CD14-positive monocyte (primary cell): Measurements from ENCODE around the gene BTNL2. TPM values are rescaled to one million over a fixed set of nuclear protein-coding genes. Genes with fewer than 3 reads are reported as not detected.
"Not testable (repeated sequence)": the region's sequence is repeated elsewhere in the genome, so short reads cannot be mapped to it uniquely, and the experiment has no call there.

Experiments
- DNase-seq, 3 donors: peaks; one replicate each; pipeline ENCODE4 v3.0.0-alpha.2; 2011 to 2022
- H2AFZ ChIP-seq: 2 replicates; pipeline ENCODE4 v1.6.0; 2012; ENCODE audit warnings: mild to moderate bottlenecking, low read depth, low read length, inconsistent platforms; ENCODE audit not compliant: insufficient read depth, poor library complexity, severe bottlenecking
- H3K27ac ChIP-seq, 2 donors: 1 replicate in 1 of 2; 2 replicates in 1 of 2; pipeline ENCODE4 v1.5.1; 2012 to 2013; ENCODE audit warnings: low read length in 2 of 2, control low read depth in 1 of 2, inconsistent platforms in 1 of 2, low read depth in 1 of 2, mild to moderate bottlenecking in 1 of 2
- H3K27me3 ChIP-seq, 2 donors: one replicate each; pipeline versions ENCODE4 v1.6.0 to v1.6.1; 2011 to 2013; ENCODE audit warnings: low read length in 2 of 2; ENCODE audit not compliant: control insufficient read depth in 2 of 2, insufficient read depth in 2 of 2
- H3K36me3 ChIP-seq, 2 donors: replicated peaks in 1 of 2; 1 replicate in 1 of 2; 2 replicates in 1 of 2; pipeline versions ENCODE4 v1.5.1 to v1.6.1; 2012 to 2013; ENCODE audit warnings: low read length in 2 of 2, control low read depth in 1 of 2, inconsistent platforms in 1 of 2, mild to moderate bottlenecking in 1 of 2; ENCODE audit not compliant: insufficient read depth in 2 of 2, control insufficient read depth in 1 of 2
- H3K4me1 ChIP-seq, 2 donors: 1 replicate in 1 of 2; 2 replicates in 1 of 2; pipeline versions ENCODE4 v1.5.1 to v1.6.1; 2012 to 2013; ENCODE audit warnings: low read length in 2 of 2, control low read depth in 1 of 2, inconsistent platforms in 1 of 2, mild to moderate bottlenecking in 1 of 2, moderate library complexity in 1 of 2; ENCODE audit not compliant: insufficient read depth in 2 of 2, control insufficient read depth in 1 of 2
- H3K4me2 ChIP-seq: replicated peaks from 2 replicates; pipeline ENCODE3; 2012; ENCODE audit warnings: low read length, moderate library complexity, mild to moderate bottlenecking; ENCODE audit not compliant: poor library complexity, severe bottlenecking; ENCODE audit errors: extremely low read depth
- H3K4me3 ChIP-seq, 3 experiments: fragments of 200-600 bp in 1 of 3; sonication (generic) in 1 of 3; replicated peaks in 1 of 3; 1 replicate in 2 of 3; 2 replicates in 1 of 3; pipeline ENCODE4 v1.5.1; 2011 to 2013; ENCODE audit warnings: low read length in 3 of 3, mild to moderate bottlenecking in 3 of 3, control low read depth in 2 of 3, low read depth in 2 of 3, inconsistent platforms in 1 of 3, moderate library complexity in 1 of 3
- H3K79me2 ChIP-seq: 2 replicates; pipeline ENCODE4 v1.6.0; 2012; ENCODE audit warnings: mild to moderate bottlenecking, control low read depth, inconsistent platforms, low read length, moderate library complexity; ENCODE audit not compliant: insufficient read depth
- H3K9ac ChIP-seq: 2 replicates; pipeline ENCODE4 v1.6.0; 2017; ENCODE audit warnings: low read length, mild to moderate bottlenecking; ENCODE audit not compliant: insufficient read depth, poor library complexity, severe bottlenecking
- H3K9me3 ChIP-seq, 2 donors: replicated peaks in 1 of 2; 1 replicate in 1 of 2; 2 replicates in 1 of 2; pipeline versions ENCODE4 v1.5.1 to v1.6.1; 2012 to 2013; ENCODE audit warnings: low read length in 2 of 2, control low read depth in 1 of 2; ENCODE audit not compliant: control insufficient read depth in 1 of 2, insufficient read depth in 1 of 2
- H4K20me1 ChIP-seq: 2 replicates; pipeline ENCODE4 v1.6.0; 2012; ENCODE audit warnings: mild to moderate bottlenecking, low read length, control low read depth, moderate library complexity; ENCODE audit not compliant: insufficient read depth
- H3K27ac Mint-ChIP-seq, 7 donors: one replicate each; pipeline ENCODE4 v1.8.0; 2020; ENCODE audit warnings: mild to moderate bottlenecking in 7 of 7, mixed read lengths in 7 of 7, moderate library complexity in 6 of 7, inconsistent platforms in 2 of 7
- H3K27me3 Mint-ChIP-seq, 3 donors: one replicate each; pipeline ENCODE4 v1.8.0; 2021 to 2022; ENCODE audit warnings: low read depth in 3 of 3, mild to moderate bottlenecking in 3 of 3, mixed read lengths in 3 of 3, moderate library complexity in 3 of 3, inconsistent platforms in 1 of 3
- H3K36me3 Mint-ChIP-seq, 2 donors: one replicate each; pipeline ENCODE4 v1.8.0; 2020; ENCODE audit warnings: mixed read lengths in 2 of 2, inconsistent platforms in 1 of 2, mild to moderate bottlenecking in 1 of 2
- H3K4me1 Mint-ChIP-seq: one replicate; pipeline ENCODE4 v1.8.0; 2020; ENCODE audit warnings: mild to moderate bottlenecking, mixed read lengths
- H3K4me3 Mint-ChIP-seq, 2 donors: one replicate each; pipeline ENCODE4 v1.8.0; 2020; ENCODE audit warnings: mild to moderate bottlenecking in 2 of 2, mixed read lengths in 2 of 2, moderate library complexity in 1 of 2
- H3K9me3 Mint-ChIP-seq, 7 donors: one replicate each; pipeline ENCODE4 v1.8.0; 2020 to 2022; ENCODE audit warnings: mixed read lengths in 7 of 7, mild to moderate bottlenecking in 6 of 7, moderate library complexity in 6 of 7, inconsistent platforms in 2 of 7
- CTCF ChIP-seq: fragments of 200-600 bp; IDR thresholded peaks from one replicate; pipeline ENCODE4 v1.8.0; 2022; ENCODE audit warnings: antibody characterized with exemption, mild to moderate bottlenecking
- WGBS: methylation state at CpG from one replicate; pipeline ENCODE4 v1.1.5; 2013; ENCODE audit warnings: missing lambda C conversion rate; ENCODE audit not compliant: insufficient coverage; 5-methylcytosine and 5-hydroxymethylcytosine counted together
- intact Hi-C, 2 donors: fragments of 100-400 bp; cut with micrococcal nuclease; formaldehyde crosslinking; loops; one replicate each; pipeline versions ENCODE4 v1.15.0 to v1.15.1; 2023
- polyA plus RNA-seq, 3 donors: library from polyadenylated mRNA; depleted of rRNA in 1 of 3; unstranded in 2 of 3; stranded (reverse) in 1 of 3; fragments of 300-500 nt in 2 of 3; fragments of >200 nt in 1 of 3; fragmentation: Illumina TruSeq in 2 of 3; gene quantifications; 1 replicate in 2 of 3; 2 replicates in 1 of 3; pipeline ENCODE4 v1.2.3, GENCODE V29; 2012 to 2021

BTNL2 gene
- polyA plus RNA-seq, 3 donors: not detected

DNA sequence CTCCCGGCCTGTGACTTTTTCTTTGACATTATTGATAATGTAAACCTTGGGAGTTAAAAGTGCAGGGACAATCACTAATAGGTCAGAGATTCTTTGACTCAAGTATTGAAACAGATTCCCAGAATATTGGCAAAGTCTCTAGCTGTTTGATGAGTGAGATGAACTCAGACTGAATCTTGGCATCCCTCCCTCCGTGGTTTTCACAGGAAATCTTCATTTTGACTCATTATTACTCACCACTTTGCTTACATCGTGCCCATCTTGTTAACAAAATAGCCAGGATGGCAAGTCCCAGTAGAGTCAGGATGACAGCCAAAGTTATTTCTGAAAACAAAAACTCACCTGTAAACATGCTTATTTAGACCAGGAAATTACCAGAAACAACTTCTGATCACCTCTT, 37.3 kb downstream of the BTNL2 start:
- DNase-seq: peak in 1 of 3 donors; percentile 22
- H3K4me1 Mint-ChIP-seq: no peaks in the 10 kb centered on the region
- intact Hi-C loops: no loop called here
- 29% methylated on average over 2 of the region's 3 CpGs for WGBS
- no peak overlapping the region for H3K9ac ChIP-seq
- no peaks in the 10 kb centered on the region for H3K9me3 ChIP-seq
- no peak overlapping the region for H3K4me2 ChIP-seq
- H3K79me2 ChIP-seq: no peaks in the 10 kb centered on the region
- no peaks in the 10 kb centered on the region for H3K27me3 ChIP-seq
- no peak overlapping the region for H3K4me3 ChIP-seq
- H3K27me3 Mint-ChIP-seq: peaks cover 1 to 8% (median 4%) of the 10 kb centered on the region in 3 donors
- H3K36me3 ChIP-seq: no peaks in the 10 kb centered on the region
- no peaks in the 10 kb centered on the region for H4K20me1 ChIP-seq
- no peaks in the 10 kb centered on the region for H3K4me1 ChIP-seq
- no peaks in the 10 kb centered on the region for H3K36me3 Mint-ChIP-seq
- H3K27ac Mint-ChIP-seq: no peak overlapping the region
- no peak for TF ChIP-seq CTCF
- no peak overlapping the region for H3K4me3 Mint-ChIP-seq
- H2AFZ ChIP-seq: no peak overlapping the region
- H3K9me3 Mint-ChIP-seq: peaks cover 0 to 6% (median 3%) of the 10 kb centered on the region in 7 donors
- no peak overlapping the region for H3K27ac ChIP-seq

DNA sequence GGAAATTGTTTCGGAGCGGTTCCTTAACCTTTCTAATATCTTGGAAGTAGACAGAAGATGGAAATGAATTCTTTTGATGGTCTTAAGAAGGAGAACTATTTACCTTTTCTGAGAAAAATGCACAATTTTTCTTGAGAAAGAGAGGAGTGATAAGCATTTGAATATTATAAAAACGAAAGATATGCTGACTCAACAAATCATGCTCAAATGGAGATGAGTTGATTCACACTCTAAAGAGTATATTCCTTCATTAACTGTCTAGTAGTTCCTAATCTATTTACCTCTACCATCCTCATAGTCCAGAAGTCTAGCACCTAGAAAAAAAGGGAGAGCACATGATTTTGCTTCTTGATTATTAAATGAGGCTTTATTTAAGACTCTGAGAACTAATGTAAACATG, 39.3 kb downstream of the BTNL2 start:
- H2AFZ ChIP-seq: no peak overlapping the region
- H3K36me3 Mint-ChIP-seq: no peaks in the 10 kb centered on the region

GRCh38 chr6:32359225-32359624, 47.8 kb downstream of the BTNL2 start:
- H3K36me3 Mint-ChIP-seq, H3K4me3 Mint-ChIP-seq, H3K27me3 ChIP-seq, H3K36me3 ChIP-seq, H3K4me1 Mint-ChIP-seq, H3K79me2 ChIP-seq, H3K9ac ChIP-seq, DNase-seq, H3K27me3 Mint-ChIP-seq, H3K4me2 ChIP-seq, H3K4me3 ChIP-seq, H3K4me1 ChIP-seq, H2AFZ ChIP-seq, H4K20me1 ChIP-seq, H3K27ac ChIP-seq, H3K27ac Mint-ChIP-seq, H3K9me3 Mint-ChIP-seq, H3K9me3 ChIP-seq, intact Hi-C loops: not testable (repeated sequence)
- WGBS: no CpG with 5 or more reads among the region's 1 CpG

More for the DNA sequence above, 39.3 kb downstream of the BTNL2 start:
- intact Hi-C loops: no loop called here
- Histone ChIP-seq H3K36me3 (no peaks in the 10 kb centered on the region), H3K27me3 (no peaks in the 10 kb centered on the region), H3K4me1 (no peaks in the 10 kb centered on the region), H3K79me2 (no peaks in the 10 kb centered on the region), H3K9ac (no peak overlapping the region), H3K27ac (no peak overlapping the region), H3K4me3 (no peak overlapping the region), H4K20me1 (no peaks in the 10 kb centered on the region), H3K9me3 (no peaks in the 10 kb centered on the region), H3K4me2 (no peak overlapping the region)
- H3K27me3 Mint-ChIP-seq: peaks cover 1 to 10% (median 4%) of the 10 kb centered on the region in 3 donors
- peaks cover 0 to 6% (median 3%) of the 10 kb centered on the region in 7 donors for H3K9me3 Mint-ChIP-seq
- no peaks in the 10 kb centered on the region for H3K4me1 Mint-ChIP-seq
- TF ChIP-seq CTCF: no peak
- H3K4me3 Mint-ChIP-seq: no peak overlapping the region
- WGBS: no CpG with 5 or more reads among the region's 3 CpGs
- DNase-seq: no peak
- no peak overlapping the region for H3K27ac Mint-ChIP-seq
